GM18520 (cell line): ENCODE results near the gene FJX1.
"Not testable (repeated sequence)": the region's sequence is repeated elsewhere in the genome, so short reads cannot be mapped to it uniquely, and the experiment has no call there.

ENCODE experiments used
- ATAC-seq: cut with Tn5 transposase; IDR thresholded peaks from one replicate; pipeline ENCODE4 v1.9.1; 2021; ENCODE audit not compliant: unreplicated experiment

FJX1 gene

GRCh38 chr11:35663408-35663702 lies 45.1 kb downstream of the FJX1 start:
- no peak for ATAC-seq

GRCh38 chr11:35664977-35665441 lies 46.7 kb downstream of the FJX1 start:
- no peak for ATAC-seq

- no peak for ATAC-seq
These were observed 49.0 kb downstream of the FJX1 start for GRCh38 chr11:35667257-35667656.

- ATAC-seq = not testable (repeated sequence)
These were observed 50.1 kb downstream of the FJX1 start for GRCh38 chr11:35668350-35668749.
